Activated T-helper 9 cell treated with anti-CD3 and anti-CD28 coated beads, Interleukin-2, amount 50 U/mL, for 16 hours (primary cell): ENCODE results near the gene SECTM1.

Experiments
- DNase-seq: peaks from one replicate; pipeline ENCODE4 v3.0.0-alpha.2; 2020; ENCODE audit warnings: low read depth

The SECTM1 gene

DNA sequence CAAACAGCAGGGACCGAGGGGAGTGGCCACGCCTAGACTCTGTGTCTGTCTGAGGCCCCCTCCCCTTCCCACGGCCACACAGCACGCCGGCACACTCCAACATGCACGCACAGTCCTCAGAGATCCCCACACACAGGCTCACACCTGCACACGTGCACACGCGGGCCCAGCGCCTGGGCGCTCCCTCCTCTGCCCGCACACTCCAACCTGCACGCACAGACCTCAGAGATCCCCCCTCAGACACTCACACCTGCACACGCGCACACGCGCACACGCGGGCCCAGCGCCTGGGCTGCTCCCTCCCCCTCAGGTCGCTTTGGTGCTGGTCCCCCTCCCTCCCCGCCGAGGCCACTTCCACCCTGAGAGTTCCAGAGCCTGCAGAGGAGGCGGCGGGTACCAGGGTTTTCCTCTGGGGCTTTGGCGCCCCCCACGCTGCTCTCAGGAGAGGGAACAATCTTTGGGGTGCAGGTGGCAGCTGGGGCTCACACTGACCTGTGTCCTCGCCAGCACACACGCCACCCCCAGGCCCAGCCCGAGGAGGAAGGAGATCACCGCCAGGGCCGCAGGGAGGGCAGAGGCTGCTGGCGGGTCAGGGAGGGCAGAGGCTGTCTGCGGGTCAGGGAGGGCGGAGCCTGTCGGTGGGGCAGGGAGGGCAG is 17.7 kb downstream of the SECTM1 start:
- DNase-seq = no peak

DNA sequence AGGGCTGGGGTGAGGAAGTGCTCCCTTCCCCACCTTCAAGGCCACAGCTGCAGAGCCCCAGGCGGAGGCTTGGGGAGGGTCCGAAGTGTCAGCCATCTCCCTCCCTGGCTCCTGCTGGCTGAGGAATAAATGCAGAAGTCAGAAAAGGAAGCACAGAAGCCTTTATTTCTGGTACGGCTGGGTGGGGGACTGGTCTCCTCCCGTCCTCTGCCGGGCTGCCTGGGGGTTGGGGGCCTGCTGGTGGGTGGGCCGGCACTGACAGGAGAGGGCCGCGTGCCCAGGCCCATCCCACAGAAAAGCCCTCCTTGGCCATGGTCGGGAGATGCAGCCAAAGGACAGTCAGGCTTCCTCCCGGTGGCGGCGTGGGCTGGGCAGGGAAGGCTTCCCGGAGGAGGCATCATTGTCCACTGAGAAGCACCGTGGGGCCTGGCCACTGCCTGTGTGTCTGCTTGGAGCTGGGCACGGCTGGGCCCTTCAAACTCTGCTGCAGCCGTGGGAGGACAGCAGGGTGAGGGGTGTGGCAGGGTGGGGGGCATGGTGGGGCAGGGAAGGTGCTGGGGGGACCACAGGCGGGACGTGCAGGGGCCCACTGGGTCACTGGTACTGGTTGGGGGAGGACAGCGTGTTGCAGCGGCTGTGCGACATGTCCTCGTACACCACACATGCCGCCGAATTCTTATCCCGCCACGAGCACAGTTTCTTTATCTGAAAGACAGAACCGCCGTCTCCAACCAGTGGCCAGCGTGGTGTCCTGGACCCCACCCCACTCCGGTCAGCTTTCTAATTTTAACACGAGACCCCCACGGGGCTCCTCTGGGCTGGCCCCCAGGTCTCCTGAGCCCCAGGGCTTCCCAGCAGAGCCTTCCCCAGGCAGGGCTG is 18.6 kb downstream of the SECTM1 start:
- DNase-seq = no peak

DNA sequence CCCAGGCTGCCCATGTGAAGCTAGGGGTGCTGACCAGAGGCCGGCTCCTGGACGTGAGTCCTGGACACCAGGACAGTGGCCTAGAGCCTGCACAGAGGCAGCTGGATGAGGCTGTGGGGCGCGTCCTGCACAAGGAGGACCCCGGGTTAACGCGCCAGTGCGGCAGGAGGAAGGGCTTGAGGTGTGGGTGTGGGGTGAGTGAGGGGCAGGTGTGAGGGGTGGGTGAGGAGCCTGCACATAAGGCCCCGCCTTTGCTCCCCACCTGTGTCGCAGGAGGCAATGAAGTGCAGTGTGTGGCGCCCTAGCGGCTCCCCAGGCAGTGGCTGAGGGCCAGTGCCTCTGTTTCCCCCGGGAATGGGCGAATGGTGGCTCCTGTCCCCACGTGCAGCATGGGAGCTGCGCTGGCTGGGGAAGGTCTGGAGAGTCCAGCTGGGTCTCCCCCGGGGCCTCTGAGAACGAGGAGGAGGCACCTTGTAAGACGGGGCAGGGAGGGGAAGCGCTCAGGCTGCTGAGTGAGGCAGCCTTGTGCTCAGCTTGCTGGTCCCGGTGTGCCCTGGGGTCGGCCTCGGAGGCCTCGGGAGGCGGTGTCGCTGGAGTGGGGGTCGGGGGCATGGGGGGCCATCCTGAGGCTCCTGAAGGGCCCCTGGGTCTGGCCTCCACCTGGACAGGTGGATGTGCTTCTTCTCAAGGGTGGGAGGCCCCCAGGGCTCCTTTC is 19.4 kb downstream of the SECTM1 start:
- DNase-seq = no peak

- no peak for DNase-seq
These were observed 20.2 kb downstream of the SECTM1 start for GRCh38 chr17:82313195-82314011.

- no peak for DNase-seq
These were observed 21.6 kb downstream of the SECTM1 start for GRCh38 chr17:82311971-82312370.

GRCh38 chr17:82310877-82311276 is 22.7 kb downstream of the SECTM1 start:
- DNase-seq = no peak

- no peak for DNase-seq
These were observed 23.7 kb downstream of the SECTM1 start for GRCh38 chr17:82309656-82310570.

- DNase-seq = no peak
These were observed 27.8 kb downstream of the SECTM1 start for GRCh38 chr17:82305727-82306300.

- no peak for DNase-seq
These were observed 28.5 kb downstream of the SECTM1 start for GRCh38 chr17:82304826-82305726.

DNA sequence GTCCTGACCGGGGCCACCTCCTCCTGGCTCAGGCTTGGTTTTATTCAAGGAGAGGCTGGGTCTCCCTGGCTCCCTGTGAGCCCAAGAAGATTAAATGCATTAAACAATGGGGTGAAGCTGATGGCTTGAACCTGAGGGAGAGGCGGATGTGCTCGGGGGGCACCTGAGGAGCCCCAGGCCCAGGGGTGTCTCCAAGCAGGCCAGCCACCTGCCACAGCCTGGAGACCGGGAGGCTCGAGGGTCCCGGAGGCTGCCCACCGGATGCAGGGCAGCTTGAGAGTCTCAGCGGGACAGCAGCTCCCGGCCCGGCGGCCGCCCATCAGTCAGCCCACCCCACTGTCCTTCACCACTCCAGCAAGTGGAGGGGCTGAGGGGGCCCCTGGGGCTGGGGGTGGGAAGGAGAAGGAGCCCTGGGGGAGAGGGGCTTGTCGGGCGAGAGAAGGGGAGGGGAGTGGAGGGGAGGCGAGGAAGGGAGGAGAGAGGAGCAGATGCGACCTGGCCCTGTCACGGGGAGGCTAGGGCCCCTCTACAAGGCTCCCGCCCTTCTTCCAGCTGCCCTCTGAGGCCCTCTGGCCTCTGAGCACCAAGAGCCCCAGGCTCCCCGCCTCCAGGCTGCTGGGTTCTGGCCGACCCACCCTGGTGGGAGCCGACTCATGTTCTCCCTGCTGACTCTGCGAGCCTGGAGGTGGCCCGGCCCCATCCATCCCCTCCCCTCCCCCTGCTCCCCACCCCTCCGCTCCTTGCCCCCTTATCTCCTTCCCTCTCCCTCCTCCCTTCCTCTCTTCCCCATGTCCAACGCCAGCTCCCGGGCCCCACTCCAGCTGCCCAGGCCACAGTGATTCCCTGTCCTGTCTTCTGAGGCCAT is 29.4 kb downstream of the SECTM1 start:
- DNase-seq = no peak

- DNase-seq = no peak
These were observed 30.3 kb downstream of the SECTM1 start for GRCh38 chr17:82302991-82303943.

DNA sequence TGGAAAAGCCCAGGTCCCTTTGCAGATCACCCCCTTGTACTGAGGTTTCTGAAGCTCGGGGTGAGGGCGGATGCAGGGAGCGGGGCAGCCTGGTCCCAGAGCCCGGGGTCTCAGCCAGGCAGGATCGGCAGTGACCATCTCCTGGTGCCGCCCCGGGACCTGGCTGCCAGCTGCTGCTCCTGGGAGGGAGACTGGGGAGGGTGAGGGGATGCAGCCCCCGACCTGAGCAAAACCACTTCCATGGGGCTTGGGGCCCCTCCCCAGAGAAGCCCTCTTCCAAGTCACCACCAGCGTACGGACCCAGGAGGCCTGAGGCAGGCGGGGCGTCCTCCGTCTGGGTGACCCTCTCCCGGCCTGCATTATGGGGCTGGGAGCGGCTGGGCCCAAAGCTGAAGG is 31.0 kb downstream of the SECTM1 start:
- no peak for DNase-seq

GRCh38 chr17:82301916-82302567 is 31.5 kb downstream of the SECTM1 start:
- peak; percentile 46 for DNase-seq

DNA sequence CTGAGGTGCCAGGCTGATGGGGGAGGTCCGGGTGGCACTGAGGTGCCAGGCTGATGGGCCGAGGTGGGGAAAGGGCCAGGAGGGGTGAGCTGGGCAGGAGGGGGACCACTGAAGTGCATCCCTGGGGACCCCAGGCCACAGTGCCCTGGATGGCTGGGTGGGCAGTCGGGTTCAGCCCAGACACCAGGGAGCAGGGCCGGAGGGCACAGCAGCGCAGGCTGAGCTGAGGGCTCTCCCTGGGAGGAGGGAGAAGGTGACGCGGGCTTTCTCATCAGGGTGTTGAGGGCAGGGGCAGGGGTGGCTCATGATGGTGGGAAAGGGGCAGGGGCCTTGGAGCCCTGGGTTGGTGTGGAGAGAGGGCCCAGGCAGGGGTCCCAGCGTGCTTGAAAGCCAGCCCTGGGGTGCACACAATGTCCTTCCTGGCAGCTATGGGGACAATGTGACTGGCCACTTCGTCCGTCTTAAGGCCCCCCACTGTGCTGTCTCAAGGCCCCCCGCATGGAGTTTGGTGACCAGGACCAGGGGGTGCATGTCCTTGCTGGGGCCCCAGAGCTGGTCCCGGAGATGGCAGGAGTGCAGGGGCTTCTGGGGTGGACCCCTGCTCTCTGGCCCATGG is 32.2 kb downstream of the SECTM1 start:
- DNase-seq = no peak

DNA sequence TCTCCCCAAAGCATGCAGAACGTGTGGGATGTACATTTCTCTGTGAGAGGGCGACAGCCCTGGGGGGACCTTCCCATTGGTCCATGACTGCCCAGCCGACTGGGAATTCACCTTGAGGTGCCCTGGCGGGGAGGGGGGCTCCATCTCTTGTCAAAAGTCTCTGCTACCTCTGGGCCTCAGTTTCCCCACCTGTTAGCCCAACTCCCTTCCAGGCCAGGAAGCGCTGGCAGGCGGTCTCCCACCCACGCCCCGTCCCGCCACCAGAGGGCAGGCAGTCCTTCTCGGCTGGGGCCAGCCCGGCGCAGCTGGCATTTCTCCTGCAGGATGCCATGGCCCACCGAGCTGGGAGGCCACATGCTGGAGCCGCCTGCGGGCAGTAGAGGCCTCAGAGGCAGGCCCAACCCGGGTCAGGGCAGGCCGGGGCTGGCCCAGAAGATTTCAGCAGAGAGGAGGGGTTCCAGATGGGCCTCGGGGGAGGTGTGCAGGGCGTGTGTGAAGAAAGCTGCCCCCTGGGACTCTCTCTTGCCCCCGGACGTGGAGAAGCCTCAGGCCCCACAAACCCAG is 32.8 kb downstream of the SECTM1 start:
- DNase-seq = peak; percentile 48

GRCh38 chr17:82300228-82300627 is 33.3 kb downstream of the SECTM1 start:
- DNase-seq = no peak
